Measurements from ENCODE around the gene KIF18B. TPM values are rescaled to one million over a fixed set of nuclear protein-coding genes. Genes with fewer than 3 reads are reported as not detected.

Gene KIF18B
- total and polyA plus RNA-seq, 7 donors, result 0.01 to 0.17 (median 0.07) TPM; not detected in 2

Other genes with a start within 250 kb of the KIF18B start
- gene DBF4B, start 239.1 kb downstream of the KIF18B start, total RNA-seq, result 1 to 10 TPM; 2.0 to 3.9 (median 3.1) TPM
- 1 to 10 TPM in 2 of 3 donors, under 1 TPM in 1; 0.79 to 5.0 (median 3.2) TPM for gene DBF4B, start 239.1 kb downstream of the KIF18B start, polyA plus RNA-seq
- under 1 TPM in 2 of 4 donors, not detected in 2; 0.15 to 0.26 TPM for gene ADAM11, start 188.8 kb downstream of the KIF18B start, total RNA-seq
- gene ADAM11, start 188.8 kb downstream of the KIF18B start, polyA plus RNA-seq, result under 1 TPM; 0.03 to 0.21 (median 0.05) TPM
- 1 to 10 TPM; 4.7 to 7.9 (median 5.7) TPM for gene GJC1, start 117.5 kb downstream of the KIF18B start, total RNA-seq
- gene GJC1, start 117.5 kb downstream of the KIF18B start, polyA plus RNA-seq, result 1 to 10 TPM; 2.2 to 2.7 (median 2.5) TPM
- 10 to 100 TPM in 1 of 4 donors, 1 to 10 TPM in 3; 4.6 to 17.9 (median 6.7) TPM for gene HIGD1B, start 99.9 kb downstream of the KIF18B start, total RNA-seq
- gene HIGD1B, start 99.9 kb downstream of the KIF18B start, polyA plus RNA-seq, result 10 to 100 TPM in 2 of 3 donors, 1 to 10 TPM in 1; 10.0 to 14.2 (median 13.1) TPM
- 100 to 1,000 TPM in 3 of 4 donors, 10 to 100 TPM in 1; 73.7 to 114 (median 103) TPM for gene EFTUD2, start 48.3 kb downstream of the KIF18B start, total RNA-seq
- gene EFTUD2, start 48.3 kb downstream of the KIF18B start, polyA plus RNA-seq, result 100 to 1,000 TPM in 1 of 3 donors, 10 to 100 TPM in 2; 46.0 to 102 (median 78.7) TPM
- gene GFAP, start 32.3 kb downstream of the KIF18B start, total RNA-seq, result under 1 TPM in 1 of 4 donors, not detected in 3; 0.54 TPM
- gene GFAP, start 32.3 kb downstream of the KIF18B start, polyA plus RNA-seq, result under 1 TPM; 0.11 to 0.52 (median 0.34) TPM
- not detected for gene C1QL1, start 20.5 kb upstream of the KIF18B start, total RNA-seq
- gene C1QL1, start 20.5 kb upstream of the KIF18B start, polyA plus RNA-seq, result under 1 TPM in 1 of 3 donors, not detected in 2; 0.05 TPM
- gene DCAKD, start 103.9 kb upstream of the KIF18B start, total RNA-seq, result 10 to 100 TPM in 3 of 4 donors, 1 to 10 TPM in 1; 6.9 to 13.5 (median 11.0) TPM
- gene DCAKD, start 103.9 kb upstream of the KIF18B start, polyA plus RNA-seq, result 10 to 100 TPM in 1 of 3 donors, 1 to 10 TPM in 2; 6.4 to 14.2 (median 8.4) TPM
- gene NMT1, start 113.5 kb upstream of the KIF18B start, total RNA-seq, result 100 to 1,000 TPM in 2 of 4 donors, 10 to 100 TPM in 2; 73.3 to 164 (median 93.1) TPM
- gene NMT1, start 113.5 kb upstream of the KIF18B start, polyA plus RNA-seq, result 10 to 100 TPM; 58.0 to 79.7 (median 68.3) TPM
- gene PLCD3, start 184.7 kb upstream of the KIF18B start, total RNA-seq, result 100 to 1,000 TPM in 2 of 4 donors, 10 to 100 TPM in 2; 69.8 to 217 (median 122) TPM
- 100 to 1,000 TPM in 2 of 3 donors, 10 to 100 TPM in 1; 57.0 to 171 (median 170) TPM for gene PLCD3, start 184.7 kb upstream of the KIF18B start, polyA plus RNA-seq
- 1 to 10 TPM; 3.9 to 8.2 (median 5.1) TPM for gene ACBD4, start 187.9 kb upstream of the KIF18B start, total RNA-seq
- 1 to 10 TPM; 2.7 to 5.2 (median 4.4) TPM for gene ACBD4, start 187.9 kb upstream of the KIF18B start, polyA plus RNA-seq
- gene HEXIM1, start 200.7 kb upstream of the KIF18B start, total RNA-seq, result 10 to 100 TPM; 21.3 to 52.2 (median 31.5) TPM
- 100 to 1,000 TPM in 1 of 3 donors, 10 to 100 TPM in 1, 1 to 10 TPM in 1; 9.5 to 127 (median 22.0) TPM for gene HEXIM1, start 200.7 kb upstream of the KIF18B start, polyA plus RNA-seq
- 10 to 100 TPM; 13.7 to 47.1 (median 33.4) TPM for gene HEXIM2, start 214.1 kb upstream of the KIF18B start, total RNA-seq
- 10 to 100 TPM in 2 of 3 donors, 1 to 10 TPM in 1; 8.2 to 69.5 (median 62.7) TPM for gene HEXIM2, start 214.1 kb upstream of the KIF18B start, polyA plus RNA-seq